ENCODE data around the gene CCDC112.
A peak's percentile ranks its signal among the peaks of the same experiment; 100 is the strongest.
"Not testable (repeated sequence)": the region's sequence is repeated elsewhere in the genome, so short reads cannot be mapped to it uniquely, and the experiment has no call there.

CCDC112 gene, protein sequence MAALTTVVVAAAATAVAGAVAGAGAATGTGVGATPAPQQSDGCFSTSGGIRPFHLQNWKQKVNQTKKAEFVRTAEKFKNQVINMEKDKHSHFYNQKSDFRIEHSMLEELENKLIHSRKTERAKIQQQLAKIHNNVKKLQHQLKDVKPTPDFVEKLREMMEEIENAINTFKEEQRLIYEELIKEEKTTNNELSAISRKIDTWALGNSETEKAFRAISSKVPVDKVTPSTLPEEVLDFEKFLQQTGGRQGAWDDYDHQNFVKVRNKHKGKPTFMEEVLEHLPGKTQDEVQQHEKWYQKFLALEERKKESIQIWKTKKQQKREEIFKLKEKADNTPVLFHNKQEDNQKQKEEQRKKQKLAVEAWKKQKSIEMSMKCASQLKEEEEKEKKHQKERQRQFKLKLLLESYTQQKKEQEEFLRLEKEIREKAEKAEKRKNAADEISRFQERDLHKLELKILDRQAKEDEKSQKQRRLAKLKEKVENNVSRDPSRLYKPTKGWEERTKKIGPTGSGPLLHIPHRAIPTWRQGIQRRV

DNA sequence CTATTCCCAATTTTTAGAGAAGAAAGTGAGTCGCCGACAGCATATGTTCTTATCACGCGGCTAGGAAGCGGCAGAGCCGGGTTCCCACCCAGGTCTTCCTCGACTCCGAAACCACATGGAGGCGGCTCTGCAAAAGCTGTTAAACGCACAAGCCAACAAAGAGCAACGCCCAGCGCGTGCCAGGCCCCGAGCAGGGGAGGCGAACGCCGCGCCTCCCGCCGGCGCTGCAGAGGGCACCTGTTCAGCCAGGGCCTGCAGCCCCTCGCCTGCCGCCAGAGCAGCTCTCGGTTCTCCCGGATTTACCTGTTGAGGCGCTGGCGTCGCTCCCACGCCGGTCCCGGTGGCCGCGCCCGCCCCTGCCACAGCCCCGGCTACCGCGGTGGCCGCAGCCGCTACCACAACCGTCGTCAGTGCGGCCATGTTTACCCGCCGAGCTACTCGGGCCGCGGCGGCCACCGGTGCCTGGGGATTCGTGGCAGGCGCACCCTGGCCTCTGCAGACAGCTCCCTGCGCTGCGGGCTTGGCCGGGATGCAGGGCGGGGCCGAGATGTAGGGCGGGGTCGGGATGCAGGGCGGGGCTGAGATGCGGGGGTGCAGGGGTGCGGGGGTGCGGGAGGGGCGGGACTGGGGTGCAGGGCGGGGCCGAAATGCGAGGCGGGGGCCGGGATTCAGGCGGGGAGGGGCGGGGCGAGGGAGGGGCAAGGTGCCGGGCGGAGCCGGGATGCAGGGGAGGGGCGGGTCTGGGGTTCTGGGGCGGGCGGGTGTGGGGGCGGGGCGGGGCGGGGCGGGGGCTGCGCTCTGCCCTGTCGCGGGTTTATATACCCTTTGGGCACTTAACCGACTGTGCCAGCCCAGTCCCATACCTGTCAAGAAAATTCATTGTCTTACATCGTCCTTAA lies at the start of gene CCDC112:
TSS of gene CCDC112 (minus strand) at position 531 of the 899 bp plus-strand sequence. CDS start at position 420, 111 bp downstream.
- peak; percentile 80 for DNase-seq (ENCODE audit: low spot score)

DNA sequence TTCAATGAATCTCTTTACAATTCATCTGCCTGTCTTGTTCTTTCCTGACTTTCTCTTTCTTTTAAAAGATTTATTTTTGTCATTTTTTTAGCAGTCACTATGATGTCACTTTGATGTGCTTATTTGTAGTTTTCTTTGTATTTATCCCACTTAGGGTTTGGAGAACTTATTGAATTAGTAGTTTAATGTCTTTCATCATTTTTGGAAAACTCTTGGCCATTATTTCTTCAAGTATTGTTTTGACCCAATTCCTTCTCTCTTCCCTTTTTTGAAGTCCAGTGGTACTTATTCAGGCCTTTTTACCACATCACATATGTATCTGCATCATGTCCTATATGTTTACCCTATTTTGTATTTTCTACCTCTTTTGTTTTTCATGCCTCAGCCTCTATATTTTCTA lies 48.9 kb upstream of the CCDC112 start:
- no peak for DNase-seq (ENCODE audit: low spot score)

DNA sequence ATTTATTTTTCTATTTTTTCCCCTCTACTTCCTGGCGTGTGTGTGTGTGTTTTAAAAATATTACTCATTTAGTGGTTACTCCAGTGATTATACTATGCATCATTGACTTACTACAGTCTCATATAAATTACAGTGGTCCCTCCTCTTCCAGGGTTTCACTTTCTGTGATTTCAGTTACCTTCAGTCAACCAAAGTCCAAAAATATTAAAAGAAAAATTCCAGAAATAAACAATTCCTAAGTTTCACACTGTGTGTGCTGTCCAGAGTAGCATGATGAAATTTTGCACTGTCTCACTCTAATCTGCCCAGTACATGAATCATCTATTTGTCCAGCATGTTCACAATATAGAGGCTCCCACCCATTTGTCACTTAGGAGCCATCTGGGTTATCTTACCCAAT lies 47.4 kb upstream of the CCDC112 start:
- DNase-seq (ENCODE audit: low spot score) = peak; percentile 51

DNA sequence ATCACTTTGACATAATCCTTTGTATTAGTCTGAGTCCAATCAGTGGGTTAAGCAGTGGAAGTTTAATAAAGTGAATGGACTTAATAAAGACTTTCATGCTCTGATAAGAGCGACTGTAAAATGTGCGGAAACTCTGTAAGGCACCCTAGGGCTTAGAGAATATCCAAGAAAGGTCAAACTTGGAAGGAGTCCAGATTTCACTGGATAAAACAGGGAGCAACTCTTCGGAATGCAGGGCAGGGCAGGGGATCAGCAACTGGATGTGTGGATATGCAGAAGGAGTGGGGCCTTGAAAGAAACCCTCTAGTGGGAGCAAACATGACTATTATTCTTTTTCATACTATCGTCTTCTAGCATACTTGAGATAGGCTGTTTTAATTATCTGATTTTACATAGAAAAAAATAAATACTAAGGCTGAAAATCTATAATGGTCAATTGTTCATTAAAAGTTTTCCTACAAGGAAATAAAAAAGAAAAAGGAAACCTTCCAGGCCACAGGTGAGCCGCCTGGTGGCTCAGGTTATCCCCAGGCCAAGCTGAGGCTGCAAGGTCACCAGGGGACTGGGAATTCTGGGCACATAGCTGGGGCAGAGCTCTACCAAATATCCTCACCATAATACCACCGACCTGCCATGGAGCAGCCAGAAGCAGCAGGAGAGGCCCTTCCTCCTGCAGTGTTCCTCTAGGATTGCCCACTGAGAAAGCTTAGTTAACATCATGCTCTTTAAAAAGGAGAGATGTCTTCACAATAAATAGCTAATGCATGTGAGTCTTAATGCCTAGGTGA lies 46.3 kb upstream of the CCDC112 start:
- DNase-seq (ENCODE audit: low spot score) = peak; percentile 91

DNA sequence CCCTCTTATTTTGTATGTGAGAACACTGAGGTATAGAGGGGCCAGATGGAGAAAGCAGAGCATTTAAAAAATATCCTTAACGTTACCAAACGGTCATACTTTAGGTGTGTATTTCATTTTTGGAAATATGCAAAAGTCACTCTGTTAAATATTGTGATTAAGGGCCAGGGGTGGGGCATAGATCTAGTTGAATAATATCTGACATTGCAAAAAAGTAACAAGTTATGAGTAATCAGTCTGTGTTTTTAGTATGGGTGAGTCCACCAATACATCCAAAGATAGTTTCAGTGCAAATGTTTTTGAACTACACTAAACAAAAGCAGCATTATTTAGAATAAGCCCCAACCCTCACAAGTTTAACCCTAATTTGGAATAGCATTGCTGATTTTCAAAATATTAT lies 45.3 kb upstream of the CCDC112 start:
- DNase-seq (ENCODE audit: low spot score) = no peak

DNA sequence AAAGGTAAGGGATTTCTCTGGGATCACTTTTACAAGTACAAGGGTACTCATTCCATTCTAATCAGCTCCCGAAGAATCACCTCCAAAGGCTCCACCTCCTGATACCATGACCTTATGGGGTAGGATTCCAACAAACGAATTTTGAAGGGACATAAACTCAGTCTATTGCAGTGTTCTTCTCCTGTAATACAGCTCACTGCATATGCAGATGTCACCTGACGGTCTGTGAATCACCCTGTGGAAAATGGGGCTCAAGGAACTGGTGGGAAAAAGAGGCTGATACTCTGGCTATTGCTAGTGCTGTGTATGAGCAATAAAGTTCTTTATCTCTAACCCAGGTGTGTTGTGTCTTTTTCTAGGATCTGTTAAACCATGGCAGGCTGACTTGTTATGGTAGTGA lies 42.4 kb upstream of the CCDC112 start:
- no peak for DNase-seq (ENCODE audit: low spot score)

DNA sequence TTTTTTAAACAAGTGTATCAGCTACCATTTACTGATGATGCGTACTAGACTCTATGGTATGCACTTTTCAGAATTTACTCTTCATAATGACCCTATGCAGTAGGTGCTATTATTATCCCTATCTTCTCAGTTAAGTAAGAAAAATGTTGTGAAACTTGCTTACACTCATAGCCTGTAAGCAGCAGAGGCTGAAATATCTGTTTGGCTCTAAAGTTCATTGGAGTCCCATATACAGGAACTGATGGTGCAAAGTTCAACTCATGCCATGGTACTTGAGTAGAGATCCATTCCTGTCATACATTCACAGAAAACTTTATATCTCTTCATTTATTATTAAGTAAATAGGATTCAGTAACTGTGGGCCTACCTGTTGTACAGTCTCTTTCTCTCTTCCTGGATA lies 41.4 kb upstream of the CCDC112 start:
- no peak for DNase-seq (ENCODE audit: low spot score)

DNA sequence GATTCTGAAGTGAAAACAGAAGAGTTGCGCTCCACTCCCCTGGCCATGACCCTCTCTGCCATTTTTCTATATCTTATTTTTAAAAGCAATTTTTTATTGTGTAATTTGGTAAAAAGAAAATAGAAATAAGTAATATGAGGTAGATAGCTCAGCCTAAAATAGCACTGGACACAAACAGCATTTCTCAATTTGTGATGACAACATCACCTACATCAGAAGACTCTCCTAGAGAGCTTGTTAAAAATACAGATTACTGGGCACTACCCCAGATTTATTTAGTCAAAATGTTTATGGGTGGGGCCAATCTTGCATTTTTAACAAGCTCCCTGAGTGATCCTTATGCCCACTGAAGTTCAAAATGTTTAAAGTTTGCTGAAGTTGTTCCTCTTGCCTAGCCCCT lies 40.5 kb upstream of the CCDC112 start:
- no peak for DNase-seq (ENCODE audit: low spot score)

DNA sequence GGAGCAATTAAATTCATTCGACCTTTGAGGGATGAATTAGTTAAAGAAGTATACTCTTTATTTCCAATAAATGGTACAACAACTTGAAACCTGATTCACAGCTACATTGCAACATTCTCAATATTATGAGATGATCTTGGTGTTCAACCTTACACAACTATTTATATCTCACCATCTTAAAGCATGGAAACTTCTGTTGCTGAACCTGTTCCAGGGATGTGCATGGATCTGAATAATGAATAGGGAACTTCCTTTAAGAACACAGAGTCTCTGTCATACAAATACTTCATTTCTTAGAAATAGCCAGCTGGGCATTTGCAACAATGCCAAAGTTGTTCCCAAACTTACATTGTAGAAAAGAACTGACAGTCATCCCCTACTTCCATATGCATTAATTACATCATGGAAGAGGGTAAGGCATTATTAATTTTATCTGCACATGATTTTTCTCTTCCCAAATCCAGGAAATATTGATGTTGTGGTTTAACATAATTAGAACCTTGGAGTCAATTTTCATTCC lies 39.8 kb upstream of the CCDC112 start:
- DNase-seq (ENCODE audit: low spot score) = no peak

DNA sequence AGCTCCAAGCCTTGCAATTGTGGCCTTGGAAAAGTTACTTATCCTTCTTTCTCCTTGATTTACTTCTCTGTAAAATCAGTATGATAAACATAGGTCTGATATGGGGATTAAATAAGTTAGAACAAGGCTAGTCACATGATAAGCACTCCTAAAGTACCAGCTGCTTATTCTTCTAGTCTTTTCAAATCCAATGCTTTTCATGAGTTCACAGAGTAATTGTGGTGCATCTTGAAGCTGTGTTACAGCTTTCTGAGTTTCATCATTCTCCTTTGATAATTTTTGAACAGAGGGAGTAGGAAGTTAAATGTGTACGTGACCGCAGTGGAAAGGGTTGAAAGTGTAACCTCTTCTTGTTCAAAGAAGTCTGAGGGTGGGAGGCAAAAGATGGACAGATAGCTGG lies 38.8 kb upstream of the CCDC112 start:
- DNase-seq (ENCODE audit: low spot score) = no peak

DNA sequence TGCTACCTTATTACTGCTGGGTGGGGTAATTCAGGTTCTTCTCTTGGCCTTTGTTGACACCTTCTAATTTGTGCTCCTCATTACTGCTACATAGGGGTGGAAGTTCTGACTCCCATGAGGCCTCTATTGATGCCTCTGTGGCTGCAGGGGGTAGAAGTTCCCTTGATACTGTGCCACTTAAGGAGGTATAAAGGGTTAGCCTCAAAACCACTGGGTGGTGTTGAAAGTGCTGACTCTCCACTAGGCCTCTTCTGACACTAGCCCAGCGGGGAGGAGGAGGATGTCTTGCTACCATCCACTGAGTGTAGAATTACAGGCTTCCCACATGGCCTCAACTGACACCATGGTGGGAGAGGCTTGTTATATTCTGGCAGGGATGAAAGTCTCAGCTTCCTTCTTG lies 36.7 kb upstream of the CCDC112 start:
- no peak for DNase-seq (ENCODE audit: low spot score)

DNA sequence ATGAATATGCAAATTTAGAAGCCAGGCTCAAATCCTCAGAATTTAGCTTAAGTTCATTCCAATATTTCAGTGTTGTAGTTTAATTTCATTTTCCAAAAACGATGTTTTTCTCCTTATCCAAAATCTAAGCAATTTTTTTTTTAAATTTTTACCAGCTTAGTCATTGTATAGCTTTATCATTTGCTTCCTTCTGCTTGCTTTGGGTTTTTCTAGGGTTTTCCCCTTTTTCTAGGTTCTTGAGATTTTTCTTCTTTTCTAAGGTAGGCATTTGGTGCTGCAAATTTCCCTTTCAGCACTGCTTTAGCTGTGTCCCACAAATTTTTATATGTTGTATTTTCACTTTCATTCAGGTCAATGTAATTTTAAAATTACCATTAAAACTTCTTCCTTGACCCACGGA lies 34.4 kb upstream of the CCDC112 start:
- DNase-seq (ENCODE audit: low spot score) = no peak

DNA sequence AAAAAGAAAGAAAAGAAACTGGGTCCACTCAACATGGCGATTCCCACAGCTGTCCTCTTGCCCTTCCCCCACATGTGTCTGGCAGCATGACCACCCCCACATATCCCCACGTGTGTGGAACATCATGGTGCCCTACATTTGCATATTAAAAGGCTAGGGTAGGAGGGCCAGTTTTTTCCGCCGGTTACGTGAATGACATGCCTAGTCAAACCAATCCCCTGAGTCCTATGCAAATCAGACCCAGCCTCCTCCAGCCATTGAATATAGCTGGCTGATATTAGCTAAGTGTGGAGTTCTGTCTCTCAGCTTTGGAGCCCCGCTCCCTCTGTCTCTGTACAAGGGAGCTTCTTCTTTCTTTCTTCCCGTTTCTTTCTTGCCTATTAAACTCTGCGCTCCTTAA lies 33.0 kb upstream of the CCDC112 start:
- no peak for DNase-seq (ENCODE audit: low spot score)

DNA sequence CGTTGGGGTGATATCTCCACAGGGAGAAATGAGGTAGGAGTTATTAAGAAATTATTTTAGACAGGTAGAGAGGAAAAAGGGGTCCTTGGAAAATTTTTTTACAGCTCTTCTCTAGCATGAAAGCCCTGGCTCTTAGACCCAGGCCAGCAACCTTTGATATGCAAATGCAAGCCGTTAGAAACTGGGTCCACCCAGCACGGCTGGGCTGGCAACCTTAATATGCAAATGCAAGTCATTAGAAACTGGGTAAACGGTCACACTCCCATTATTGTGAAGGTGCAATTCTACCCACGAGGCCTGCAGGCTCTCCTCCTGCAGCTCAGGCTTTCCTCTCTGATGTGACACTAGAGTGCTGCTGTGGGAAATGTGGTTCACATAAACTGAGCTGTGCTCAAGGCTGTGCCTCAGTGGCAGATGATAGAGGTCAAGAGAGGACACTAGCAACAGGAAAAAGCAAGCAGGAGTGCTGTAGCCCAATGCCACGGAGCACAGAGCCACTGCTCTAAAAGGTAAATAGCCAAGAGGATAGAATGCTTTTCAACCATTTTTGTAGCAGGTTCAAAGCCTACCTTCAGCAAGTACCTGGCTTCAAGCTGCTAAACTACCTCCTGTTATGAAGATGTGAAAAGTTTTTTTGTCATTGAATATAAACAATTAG lies 32.3 kb upstream of the CCDC112 start:
- not testable (repeated sequence) for DNase-seq (ENCODE audit: low spot score)

DNA sequence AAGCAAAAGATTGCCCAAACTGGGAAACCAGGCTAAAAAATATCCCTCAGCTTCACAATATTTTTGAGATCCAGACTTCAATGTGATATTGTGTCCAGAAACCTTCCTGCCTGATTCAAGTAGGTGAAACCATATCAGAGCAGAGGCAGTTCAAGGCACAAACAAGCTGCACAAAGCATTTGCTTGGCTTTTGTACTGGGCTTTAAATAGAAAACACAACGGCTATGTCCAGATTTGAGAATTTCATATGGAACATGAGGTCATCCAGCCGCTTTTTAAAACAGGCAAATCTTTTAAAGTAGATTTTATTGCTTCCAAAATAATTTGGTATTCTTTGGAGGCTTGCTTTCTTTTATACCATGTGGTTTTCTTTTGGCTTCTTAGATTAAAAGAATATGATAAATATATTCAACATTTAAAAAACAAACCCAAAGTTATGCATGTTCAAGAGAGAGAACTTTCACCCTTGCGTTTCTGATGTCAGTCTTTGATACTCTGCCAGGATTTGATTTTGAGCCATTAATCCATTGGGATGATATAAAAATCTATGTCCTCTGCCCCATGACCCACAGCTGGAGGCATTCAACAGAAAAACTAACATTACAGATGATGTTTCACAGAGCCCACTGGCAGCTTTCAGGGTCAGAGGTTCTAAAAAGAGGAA lies 29.0 kb upstream of the CCDC112 start:
- DNase-seq (ENCODE audit: low spot score) = no peak

DNA sequence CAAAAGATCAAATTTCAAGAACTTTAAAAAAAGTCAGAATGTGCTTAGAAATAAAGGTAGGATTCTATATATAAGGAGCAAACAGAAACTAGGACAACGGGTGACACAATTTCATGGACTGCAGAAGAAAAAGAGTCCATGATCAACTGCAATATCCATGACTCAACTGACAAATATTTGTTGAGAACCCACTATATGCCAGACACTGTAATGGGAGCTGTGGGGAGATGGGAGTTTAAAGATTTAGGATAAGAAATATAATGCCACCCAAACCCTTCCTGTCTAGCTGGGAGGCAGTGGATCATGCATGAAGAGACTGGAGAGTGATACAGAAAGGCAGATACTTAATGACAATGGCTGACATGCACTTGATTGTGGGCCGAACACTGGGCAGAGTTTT lies 27.6 kb upstream of the CCDC112 start:
- DNase-seq (ENCODE audit: low spot score) = no peak

DNA sequence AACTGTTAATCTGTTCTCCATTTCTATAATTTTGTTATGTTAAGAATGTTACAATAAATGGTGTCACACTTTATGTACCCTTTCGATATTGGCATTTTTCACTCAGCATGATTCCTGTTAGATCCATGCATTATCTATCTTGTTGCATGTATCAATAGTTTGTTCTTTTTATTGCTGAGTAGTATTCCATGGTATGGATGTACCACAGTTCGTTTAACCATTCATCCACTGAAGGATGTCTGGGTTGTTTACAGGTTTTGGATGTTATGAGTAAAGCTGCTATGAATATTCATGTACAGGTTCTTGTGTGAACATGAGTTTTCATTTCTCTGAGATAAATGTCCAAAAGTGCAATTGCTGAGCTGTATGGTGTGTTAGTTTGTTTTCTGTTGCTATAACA lies 26.3 kb upstream of the CCDC112 start:
- DNase-seq (ENCODE audit: low spot score) = no peak

DNA sequence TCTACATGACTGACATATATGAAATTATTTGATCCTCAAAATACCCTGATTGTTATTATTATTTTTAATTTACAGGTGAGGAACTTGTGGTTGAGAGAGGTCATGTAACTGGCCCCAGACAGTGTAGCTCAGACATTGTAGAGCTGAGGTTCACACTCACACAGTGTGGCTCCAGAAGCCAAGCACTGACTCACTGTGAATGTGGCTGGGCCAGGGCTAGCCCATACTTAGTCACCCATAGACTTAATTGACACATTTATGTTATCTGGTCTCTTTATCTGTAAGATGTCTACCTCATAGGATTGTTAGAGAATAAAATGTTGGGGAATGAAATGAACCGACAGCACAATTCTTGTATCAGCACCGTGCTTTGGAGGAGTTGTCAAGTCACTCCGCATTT lies 24.9 kb upstream of the CCDC112 start:
- DNase-seq (ENCODE audit: low spot score) = no peak

DNA sequence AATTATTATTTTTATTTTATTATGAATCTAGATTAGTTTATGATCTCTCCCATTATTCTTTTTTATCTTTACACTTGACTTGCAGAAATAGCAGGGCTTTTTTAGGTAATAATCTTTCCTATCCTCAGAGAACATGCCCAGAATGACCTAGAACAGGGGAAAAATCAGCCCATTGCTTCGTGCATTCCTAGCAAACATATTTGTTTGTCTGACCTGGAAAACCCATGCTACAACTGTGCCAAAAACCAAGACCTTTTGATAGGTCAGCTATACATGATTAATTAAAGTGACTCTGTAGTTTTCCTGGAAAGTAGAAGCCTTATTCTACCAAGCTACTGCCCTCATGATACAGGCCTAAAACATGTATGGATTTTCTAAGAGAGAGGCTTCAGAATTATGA lies 24.1 kb upstream of the CCDC112 start:
- no peak for DNase-seq (ENCODE audit: low spot score)

DNA sequence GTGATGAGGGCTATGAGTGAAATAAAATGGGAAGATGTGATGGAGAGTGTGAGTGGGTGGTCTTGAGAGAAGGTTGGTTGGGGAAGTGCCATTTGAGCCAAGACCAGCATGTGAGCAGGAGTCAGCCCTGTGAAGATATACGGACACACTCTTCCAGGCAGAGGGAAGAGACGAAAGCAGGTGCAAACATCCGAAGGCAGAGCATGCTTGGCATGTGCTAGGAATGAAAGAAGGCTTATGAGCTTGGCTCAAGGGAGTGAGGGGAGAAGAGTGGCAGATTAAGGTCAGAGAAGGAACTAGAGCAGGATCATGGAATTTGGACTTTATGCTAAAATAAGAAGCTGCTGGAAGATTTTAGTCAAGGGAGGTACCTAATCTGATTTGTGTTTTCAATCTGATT lies 23.6 kb upstream of the CCDC112 start:
- no peak for DNase-seq (ENCODE audit: low spot score)

DNA sequence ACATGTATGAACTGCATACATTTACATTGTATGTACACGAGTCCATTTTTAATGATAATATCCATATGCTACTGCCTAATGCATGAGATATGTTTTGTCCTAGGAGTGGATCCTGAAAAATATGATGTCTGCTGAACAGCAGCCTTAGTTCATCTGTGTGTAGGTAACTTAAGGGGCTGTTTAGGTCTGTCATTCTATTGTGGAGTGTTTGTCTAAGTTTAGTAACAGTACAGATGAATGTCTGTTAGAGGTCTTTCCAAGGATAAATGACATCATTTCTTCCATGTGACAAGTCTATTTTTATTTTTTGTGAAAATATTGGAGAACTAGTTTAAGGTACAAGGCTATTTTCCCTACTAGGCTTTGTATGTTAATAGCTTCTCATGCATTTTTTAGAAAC lies 22.6 kb upstream of the CCDC112 start:
- no peak for DNase-seq (ENCODE audit: low spot score)
